ENCODE results near the gene FILIP1L. TPM values are rescaled to one million over a fixed set of nuclear protein-coding genes. Genes with fewer than 3 reads are reported as not detected.

Gene FILIP1L
- total RNA-seq, 1 donor: 15.2 TPM

DNA sequence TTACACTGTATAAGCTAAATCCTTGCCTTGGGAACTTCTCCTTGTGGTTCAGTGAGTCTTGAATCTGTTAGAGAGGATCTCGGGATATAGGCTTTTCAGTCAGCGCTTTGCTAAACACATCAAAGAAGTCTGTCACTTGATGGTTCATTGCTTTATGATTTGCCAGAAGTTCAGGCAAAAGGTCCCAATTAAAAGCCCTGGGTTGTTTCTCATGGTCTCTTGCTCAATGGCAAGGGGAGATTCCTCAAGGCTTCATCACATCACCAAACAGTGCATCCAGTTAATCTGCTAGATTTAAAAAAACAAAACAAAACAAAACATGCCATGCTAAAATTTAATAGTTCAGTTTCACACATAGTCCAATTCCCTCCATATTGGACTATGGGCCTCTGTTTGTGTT lies 114.8 kb downstream of the FILIP1L start:
- DNase-seq (ENCODE audit: low read depth): no peak

DNA sequence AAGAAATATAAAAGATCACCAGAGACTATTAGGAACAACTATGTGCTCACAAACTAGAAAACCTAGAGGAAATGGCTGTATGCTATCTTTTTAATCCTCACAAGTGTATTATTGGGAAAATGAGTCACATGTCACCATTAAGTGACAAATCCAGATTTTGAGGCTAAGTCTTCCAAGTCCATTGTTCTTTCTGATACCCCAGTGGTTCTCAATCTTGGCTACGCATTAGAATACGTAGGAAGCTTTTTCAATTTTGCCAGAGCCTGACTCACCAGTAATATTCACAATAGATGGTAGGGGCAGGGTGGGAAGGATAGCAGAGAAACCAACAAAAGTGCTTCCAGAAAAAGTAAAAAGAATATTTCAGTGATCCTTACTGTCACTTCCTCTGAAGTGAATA lies 117.0 kb downstream of the FILIP1L start:
- DNase-seq (ENCODE audit: low read depth): peak; percentile 96
- H3K4me3 ChIP-seq (ENCODE audit: low read depth, low read length): no peak overlapping the region
- TF ChIP-seq, protein P1, sequence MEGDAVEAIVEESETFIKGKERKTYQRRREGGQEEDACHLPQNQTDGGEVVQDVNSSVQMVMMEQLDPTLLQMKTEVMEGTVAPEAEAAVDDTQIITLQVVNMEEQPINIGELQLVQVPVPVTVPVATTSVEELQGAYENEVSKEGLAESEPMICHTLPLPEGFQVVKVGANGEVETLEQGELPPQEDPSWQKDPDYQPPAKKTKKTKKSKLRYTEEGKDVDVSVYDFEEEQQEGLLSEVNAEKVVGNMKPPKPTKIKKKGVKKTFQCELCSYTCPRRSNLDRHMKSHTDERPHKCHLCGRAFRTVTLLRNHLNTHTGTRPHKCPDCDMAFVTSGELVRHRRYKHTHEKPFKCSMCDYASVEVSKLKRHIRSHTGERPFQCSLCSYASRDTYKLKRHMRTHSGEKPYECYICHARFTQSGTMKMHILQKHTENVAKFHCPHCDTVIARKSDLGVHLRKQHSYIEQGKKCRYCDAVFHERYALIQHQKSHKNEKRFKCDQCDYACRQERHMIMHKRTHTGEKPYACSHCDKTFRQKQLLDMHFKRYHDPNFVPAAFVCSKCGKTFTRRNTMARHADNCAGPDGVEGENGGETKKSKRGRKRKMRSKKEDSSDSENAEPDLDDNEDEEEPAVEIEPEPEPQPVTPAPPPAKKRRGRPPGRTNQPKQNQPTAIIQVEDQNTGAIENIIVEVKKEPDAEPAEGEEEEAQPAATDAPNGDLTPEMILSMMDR (IDR thresholded peaks at IDR 0.05; ENCODE audit: insufficient read depth, low read length): peak; percentile 7

More for the DNA sequence above, 114.8 kb downstream of the FILIP1L start:
- TF ChIP-seq, protein P1 (IDR thresholded peaks at IDR 0.05; ENCODE audit: insufficient read depth, low read length): no peak
- no peak overlapping the region for H3K4me3 ChIP-seq (ENCODE audit: low read depth, low read length)

DNA sequence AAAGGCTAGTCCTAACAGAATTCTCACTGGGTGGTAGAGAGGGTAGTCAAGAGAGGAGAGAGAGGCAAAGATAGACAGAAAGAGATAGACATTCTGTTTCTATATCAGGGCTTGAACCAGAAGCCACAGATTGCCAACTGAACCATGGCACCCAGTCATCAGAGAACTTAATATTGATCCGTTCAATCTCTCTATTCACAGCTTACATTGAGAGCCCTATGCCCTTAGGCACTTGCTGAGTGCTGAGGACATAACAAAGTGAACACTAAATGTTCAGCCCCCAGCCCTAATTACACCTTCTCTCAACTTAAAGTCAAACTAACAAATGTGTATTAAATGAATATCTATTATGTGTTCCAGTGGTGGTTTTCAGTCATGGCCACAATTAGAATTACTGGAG lies 124.1 kb downstream of the FILIP1L start:
- TF ChIP-seq, protein P1 (IDR thresholded peaks at IDR 0.05; ENCODE audit: insufficient read depth, low read length): no peak
- no peak for DNase-seq (ENCODE audit: low read depth)
- H3K4me3 ChIP-seq (ENCODE audit: low read depth, low read length): no peak overlapping the region

DNA sequence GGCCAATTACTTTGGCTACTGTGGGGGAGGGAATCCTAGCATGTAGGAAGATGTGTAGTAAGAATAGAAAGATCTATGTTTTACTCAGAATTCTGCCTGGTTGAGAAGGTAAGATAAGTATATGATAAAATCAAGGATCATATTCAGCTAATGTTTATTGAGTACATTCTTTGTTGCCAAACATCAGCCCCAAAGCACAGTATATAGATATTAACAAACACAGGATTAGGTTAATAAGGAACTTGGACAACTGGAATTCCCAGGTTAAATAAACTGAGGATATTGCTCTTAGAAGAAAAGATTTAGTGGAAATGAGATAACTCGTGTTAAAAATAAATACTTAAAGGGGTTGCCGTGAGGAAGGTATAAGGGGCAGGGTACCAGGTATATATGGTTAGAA lies 129.6 kb downstream of the FILIP1L start:
- no peak for DNase-seq (ENCODE audit: low read depth)
- TF ChIP-seq, protein P1 (IDR thresholded peaks at IDR 0.05; ENCODE audit: insufficient read depth, low read length): no peak
- no peak overlapping the region for H3K4me3 ChIP-seq (ENCODE audit: low read depth, low read length)

DNA sequence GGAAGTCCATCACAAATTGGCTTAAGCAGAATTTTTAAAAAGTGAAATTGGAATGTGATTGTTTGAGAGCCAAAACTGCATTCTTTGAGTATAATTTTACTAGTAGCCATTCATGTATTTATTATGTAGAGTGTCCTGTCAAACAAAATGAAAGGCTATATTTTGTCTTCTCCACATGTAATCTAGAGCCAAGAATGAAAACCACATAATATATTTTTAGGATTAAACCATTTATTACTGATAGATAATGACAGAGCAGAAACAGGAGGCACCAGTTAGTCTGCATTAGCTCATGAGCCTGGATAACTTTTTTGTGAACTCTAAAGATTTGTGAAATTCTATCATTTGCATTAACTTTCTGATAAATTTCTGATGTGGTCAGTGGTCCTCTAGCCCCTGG lies 130.2 kb downstream of the FILIP1L start:
- peak; percentile 42 for DNase-seq (ENCODE audit: low read depth)
- H3K4me3 ChIP-seq (ENCODE audit: low read depth, low read length): no peak overlapping the region
- TF ChIP-seq, protein P1 (IDR thresholded peaks at IDR 0.05; ENCODE audit: insufficient read depth, low read length): no peak

DNA sequence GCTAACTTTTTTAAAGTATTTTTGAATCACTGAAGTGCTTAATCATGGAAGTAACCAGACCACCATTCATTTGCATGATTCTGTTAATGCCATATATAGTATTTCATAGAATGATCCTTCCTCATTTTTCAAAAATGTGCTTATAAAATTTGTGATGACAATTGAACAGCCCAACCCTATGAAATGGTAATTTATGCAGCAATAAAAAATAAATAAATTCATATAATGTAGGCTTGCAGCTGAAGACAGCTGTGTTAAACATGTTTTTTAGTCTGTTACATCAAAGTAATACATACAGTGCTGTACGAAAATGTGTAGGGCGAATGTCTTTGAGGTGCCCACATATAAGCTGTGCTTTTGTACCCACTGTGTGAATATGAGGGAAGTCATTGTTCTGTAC lies 131.7 kb downstream of the FILIP1L start:
- no peak overlapping the region for H3K4me3 ChIP-seq (ENCODE audit: low read depth, low read length)
- no peak for DNase-seq (ENCODE audit: low read depth)
- TF ChIP-seq, protein P1 (IDR thresholded peaks at IDR 0.05; ENCODE audit: insufficient read depth, low read length): no peak

DNA sequence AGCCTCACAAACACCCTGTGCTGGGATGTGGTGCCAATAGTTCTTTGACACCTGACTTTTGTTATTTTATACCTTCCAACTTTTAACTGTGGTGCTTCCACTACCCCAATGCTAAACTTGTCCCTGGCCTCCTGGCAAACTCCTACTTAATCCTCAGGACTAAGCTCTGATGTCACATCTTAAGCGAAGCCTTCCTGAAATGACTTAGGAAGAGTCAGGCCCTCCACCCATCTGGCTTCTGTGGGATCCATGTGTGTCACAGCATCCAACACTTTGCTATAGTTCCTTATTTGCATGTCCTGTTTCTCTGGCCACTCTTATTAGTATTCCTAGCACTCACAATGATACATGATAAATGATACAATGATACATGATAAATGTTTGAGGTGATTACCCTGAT lies 133.2 kb downstream of the FILIP1L start:
- TF ChIP-seq, protein P1 (IDR thresholded peaks at IDR 0.05; ENCODE audit: insufficient read depth, low read length): no peak
- no peak for DNase-seq (ENCODE audit: low read depth)
- H3K4me3 ChIP-seq (ENCODE audit: low read depth, low read length): no peak overlapping the region

All from fibroblast of the aortic adventitia (primary cell).